Adrenal gland (tissue), 12 donors: ENCODE results near the gene MUSK. TPM values are rescaled to one million over a fixed set of nuclear protein-coding genes. Genes with fewer than 3 reads are reported as not detected.

Source experiments
- DNase-seq, 7 donors: peaks; one replicate each; pipeline ENCODE4 v3.0.0-alpha.2; 2019 to 2020
- H3K27ac ChIP-seq, 5 donors: fragments of 200-600 bp; sonication (generic) in 4 of 5; 1 replicate in 3 of 5; 2 replicates in 2 of 5; pipeline versions ENCODE4 v1.5.1 to v1.8.0; 2016 to 2020; ENCODE audit warnings: mild to moderate bottlenecking in 1 of 5
- H3K27me3 ChIP-seq: fragments of 200-600 bp; 2 replicates; pipeline ENCODE4 v1.8.0; 2021
- H3K36me3 ChIP-seq, 2 donors: fragments of 200-600 bp; replicated peaks in 1 of 2; 1 replicate in 1 of 2; 2 replicates in 1 of 2; pipeline versions ENCODE4 v1.5.1 to v1.8.0; 2018 to 2022
- H3K4me1 ChIP-seq, 2 donors: fragments of 200-600 bp; replicated peaks in 1 of 2; 1 replicate in 1 of 2; 2 replicates in 1 of 2; pipeline versions ENCODE4 v1.5.1 to v1.8.0; 2018 to 2021
- H3K4me3 ChIP-seq, 4 donors: fragments of 200-600 bp; sonication (generic) in 3 of 4; one replicate each; pipeline ENCODE4 v1.5.1; 2016 to 2018
- H3K9me3 ChIP-seq, 3 donors: fragments of 200-600 bp; sonication (generic) in 1 of 3; replicated peaks in 1 of 3; 1 replicate in 2 of 3; 2 replicates in 1 of 3; pipeline versions ENCODE4 v1.5.1 to v1.8.0; 2016 to 2021
- CTCF ChIP-seq, 6 experiments: fragments of 450-650 bp in 4 of 6; fragments of 200-600 bp in 2 of 6; sonication (generic) in 1 of 6; IDR thresholded peaks; 1 replicate in 5 of 6; 2 replicates in 1 of 6; pipeline versions ENCODE4 v1.5.1 to v1.8.0; 2016 to 2021; ENCODE audit warnings: antibody characterized with exemption in 6 of 6, mild to moderate bottlenecking in 2 of 6, moderate library complexity in 1 of 6
- POLR2A ChIP-seq, 2 donors: fragments of 450-650 bp; IDR thresholded peaks; one replicate each; pipeline ENCODE4 v1.6.1; 2017; ENCODE audit warnings: antibody characterized with exemption in 2 of 2, mild to moderate bottlenecking in 2 of 2, moderate library complexity in 1 of 2
- WGBS, 4 donors: extraction: QIAGEN DNeasy Blood & Tissue Kit in 2 of 4; methylation state at CpG; one replicate each; pipeline versions ENCODE4 v1.1.5 to v1.1.7; 2013 to 2017; 5-methylcytosine and 5-hydroxymethylcytosine counted together
- intact Hi-C, 2 donors: fragments of 100-400 bp; cut with DNase I; formaldehyde crosslinking; loops; one replicate each; pipeline versions ENCODE4 v1.14.1 to v1.15.0; 2022 to 2023
- polyA plus RNA-seq, 3 donors: library from polyadenylated mRNA; stranded (reverse); fragments of 200-250 nt in 2 of 3; fragments of 350-450 nt in 1 of 3; fragmentation: Illumina TruSeq in 1 of 3; extraction: RNeasy Lipid Tissue Mini Kit (QIAGEN cat#74804) in 1 of 3; gene quantifications; one replicate each; pipeline ENCODE4 v1.2.3, GENCODE V29; 2013 to 2014
- total RNA-seq, 9 donors: library from RNA; depleted of rRNA in 4 of 9; stranded (reverse); fragments of >200 nt in 4 of 9; fragments of 120-200 nt in 1 of 9; fragmentation: NEBNext Ultra II Directional in 1 of 9; extraction: Animal tissue kit (Norgen Biotek cat#: 25700) in 1 of 9; gene quantifications; one replicate each; pipeline versions ENCODE4 v1.1.0 to v1.2.4, GENCODE V29; 2013 to 2023
- donor health status: healthy with polysubstance abuse.
- donor health status: Bipolar disorder and iron deficiency.
- donor health status: DM: yes; HTN: yes; CAD: no.
- donor health status: DM: no; HTN: no; CAD: no.
- donor health status: DM: no; HTN: no; CAD: no.
- donor health status: DM: yes; HTN: yes; CAD: no.

The MUSK gene
- total and polyA plus RNA-seq, 12 donors, result 0.04 to 5.1 (median 0.15) TPM; not detected in 2

- Histone ChIP-seq H3K27ac (no peak overlapping the region), H3K4me1 (peaks cover 4% of the 10 kb centered on the region in 2 donors), H3K4me3 (no peak overlapping the region), H3K27me3 (no peaks in the 10 kb centered on the region), H3K9me3 (no peaks in the 10 kb centered on the region), H3K36me3 (no peaks in the 10 kb centered on the region)
- intact Hi-C loops, result no loop called here
- DNase-seq, result no peak
- TF ChIP-seq CTCF (IDR thresholded peaks at IDR 0.05) (no peak), POLR2A (IDR thresholded peaks at IDR 0.05) (no peak)
- WGBS, 4 donors, result 53 to 76% (median 58%) methylated on average over 1 of the region's 1 CpG
These were observed 95.0 kb downstream of the MUSK start for GRCh38 chr9:110763568-110763967.

DNA sequence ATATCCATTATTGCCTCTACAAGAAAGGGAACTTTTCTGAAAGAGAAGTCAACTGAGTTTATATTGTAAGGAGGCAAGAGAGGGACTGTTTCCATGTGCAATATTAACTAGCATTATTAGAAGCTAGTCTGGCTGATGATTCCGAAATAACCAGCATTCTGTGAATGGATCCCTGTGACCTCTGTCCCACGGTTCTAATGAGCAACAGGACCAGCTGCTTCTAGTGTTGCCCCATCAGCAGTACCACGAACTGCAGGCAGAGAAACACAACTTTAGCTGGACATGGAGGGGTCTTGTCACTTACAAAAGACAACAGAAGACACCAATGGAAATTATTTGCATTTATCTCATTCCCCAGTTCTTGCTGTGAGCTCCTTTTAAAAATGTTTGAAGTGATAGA lies 95.4 kb downstream of the MUSK start:
- H3K9me3 ChIP-seq, result no peaks in the 10 kb centered on the region
- H3K27me3 ChIP-seq, result no peaks in the 10 kb centered on the region
- intact Hi-C loops, result no loop called here
- no peaks in the 10 kb centered on the region for H3K36me3 ChIP-seq
- TF ChIP-seq POLR2A (IDR thresholded peaks at IDR 0.05) (no peak), CTCF (IDR thresholded peaks at IDR 0.05) (no peak)
- peaks cover 4% of the 10 kb centered on the region in 2 donors for H3K4me1 ChIP-seq
- no peak overlapping the region for H3K27ac ChIP-seq
- no peak overlapping the region for H3K4me3 ChIP-seq
- DNase-seq, result no peak
- WGBS, 4 donors, result 58 to 69% (median 66%) methylated on average over 3 of the region's 3 CpGs

GRCh38 chr9:110765926-110766325 lies 97.3 kb downstream of the MUSK start:
- no peak for TF ChIP-seq POLR2A (IDR thresholded peaks at IDR 0.05)
- no peak for TF ChIP-seq CTCF (IDR thresholded peaks at IDR 0.05)
- Histone ChIP-seq H3K4me1 (peaks cover 4% of the 10 kb centered on the region in 2 donors), H3K27ac (no peak overlapping the region), H3K36me3 (no peaks in the 10 kb centered on the region), H3K27me3 (no peaks in the 10 kb centered on the region), H3K9me3 (no peaks in the 10 kb centered on the region), H3K4me3 (no peak overlapping the region)
- no peak for DNase-seq
- intact Hi-C loops, result no loop called here
- WGBS, 4 donors, result 75 to 85% (median 77%) methylated on average over 2 of the region's 2 CpGs

GRCh38 chr9:110767559-110768063 lies 99.0 kb downstream of the MUSK start:
- H3K4me1 ChIP-seq, result peaks cover 4% of the 10 kb centered on the region in 2 donors
- TF ChIP-seq CTCF (IDR thresholded peaks at IDR 0.05) (no peak), POLR2A (IDR thresholded peaks at IDR 0.05) (no peak)
- WGBS, 4 donors, result 59 to 70% (median 66%) methylated on average over 6 of the region's 6 CpGs
- DNase-seq, result peak in 1 of 7 donors; percentile 26
- no peaks in the 10 kb centered on the region for H3K27me3 ChIP-seq
- H3K36me3 ChIP-seq, result no peaks in the 10 kb centered on the region
- H3K9me3 ChIP-seq, result no peaks in the 10 kb centered on the region
- no peak overlapping the region for H3K4me3 ChIP-seq
- intact Hi-C loops, result no loop called here
- H3K27ac ChIP-seq, result peak overlapping the region in 1 of 5 donors; percentile 45
